H1 (cell line): ENCODE data around the gene TMEM255B. TPM values are rescaled to one million over a fixed set of nuclear protein-coding genes. Genes with fewer than 3 reads are reported as not detected.

Experiments
- ATF2 ChIP-seq: IDR thresholded peaks from 2 replicates; pipeline ENCODE4 v1.6.1; 2012; ENCODE audit warnings: low read length, inconsistent platforms
- CBX5 ChIP-seq: fragments of 300-800, 300-1000 bp; sonication (generic); IDR thresholded peaks from 2 replicates; pipeline ENCODE4 v1.7.1; 2016; ENCODE audit warnings: antibody characterized with exemption, low read length, low read depth
- MAFK ChIP-seq: IDR thresholded peaks from 2 replicates; pipeline ENCODE4 v1.6.1; 2012; ENCODE audit warnings: low read depth, mild to moderate bottlenecking, improper control_type of control experiment, low read length
- polyA plus RNA-seq, 7 experiments: library from polyadenylated mRNA; depleted of rRNA in 3 of 7; stranded (reverse) in 5 of 7; unstranded in 2 of 7; fragments of >200 nt in 5 of 7; fragments of 200-250 nt in 2 of 7; gene quantifications; 1 replicate in 5 of 7; 2 replicates in 1 of 7; 4 replicates in 1 of 7; pipeline versions ENCODE4 v1.2.1 to v1.2.3, GENCODE V29; 2011 to 2013; ENCODE audit warnings: missing spikeins in 2 of 7, mixed read lengths in 2 of 7
- total RNA-seq: library from RNA; stranded (reverse); fragmentation: NEBNext Ultra II Directional; extraction: Animal tissue kit (Norgen Biotek cat#: 25700); gene quantifications from 2 replicates; pipeline ENCODE4 v1.2.1, GENCODE V29; 2021

Gene TMEM255B
- total and polyA plus RNA-seq, 2 of the 8 experiments (the other 6 are each of a cell fraction or from before 2014, with no cell fraction given) = 3.4 to 4.4 TPM

- TF ChIP-seq ATF2 = no peak
- no peak for TF ChIP-seq CBX5
- no peak for TF ChIP-seq MAFK
Measured at GRCh38 chr13:113815151-113816058, 56.4 kb downstream of the TMEM255B start (continued).
